ENCODE measurements around the gene TOX2. TPM values are rescaled to one million over a fixed set of nuclear protein-coding genes. Genes with fewer than 3 reads are reported as not detected.
A peak's percentile ranks its signal among the peaks of the same experiment; 100 is the strongest.
"Not testable (repeated sequence)": the region's sequence is repeated elsewhere in the genome, so short reads cannot be mapped to it uniquely, and the experiment has no call there.

The TOX2 gene
- total RNA-seq, 2 donors from 2014 or later = 0.73 to 1.6 TPM

- DNase-seq = no peak
- intact Hi-C loops (cut with DNase I) = no loop called here
- ATAC-seq = no peak
Measured at GRCh38 chr20:44033873-44034272, 119.2 kb downstream of the TOX2 start.

- no peak for ATAC-seq
- intact Hi-C loops (cut with DNase I) = no loop called here
- no peak for DNase-seq
Measured at GRCh38 chr20:44034451-44034850, 119.8 kb downstream of the TOX2 start.

GRCh38 chr20:44034965-44035635 lies 120.4 kb downstream of the TOX2 start:
- DNase-seq (no peak), ATAC-seq (no peak)
- intact Hi-C loops (cut with DNase I) = no loop called here

- DNase-seq (no peak), ATAC-seq (no peak)
- intact Hi-C loops (cut with DNase I) = no loop called here
Measured at GRCh38 chr20:44035924-44036323, 121.3 kb downstream of the TOX2 start.

- no peak for DNase-seq
- intact Hi-C loops (cut with DNase I) = no loop called here
- ATAC-seq = no peak
Measured at GRCh38 chr20:44036441-44036840, 121.8 kb downstream of the TOX2 start.

- DNase-seq = no peak
- intact Hi-C loops (cut with DNase I) = no loop called here
- peak in 1 of 2 donors; percentile 18 for ATAC-seq
Measured at GRCh38 chr20:44038681-44039123, 124.0 kb downstream of the TOX2 start.

GRCh38 chr20:44039147-44039546 lies 124.5 kb downstream of the TOX2 start:
- DNase-seq = no peak
- intact Hi-C loops (cut with DNase I) = no loop called here
- no peak for ATAC-seq

GRCh38 chr20:44039741-44040140 lies 125.1 kb downstream of the TOX2 start:
- DNase-seq = no peak

GRCh38 chr20:44040202-44040915 lies 125.7 kb downstream of the TOX2 start:
- intact Hi-C loops (cut with DNase I) = no loop called here
- DNase-seq (no peak), ATAC-seq (no peak)

More at GRCh38 chr20:44039741-44040140, 125.1 kb downstream of the TOX2 start:
- intact Hi-C loops (cut with DNase I) = no loop called here
- no peak for ATAC-seq

GRCh38 chr20:44041001-44041400 lies 126.3 kb downstream of the TOX2 start:
- ATAC-seq (no peak), DNase-seq (no peak)
- intact Hi-C loops (cut with DNase I) = no loop called here

GRCh38 chr20:44044712-44045111 lies 130.1 kb downstream of the TOX2 start:
- DNase-seq; intact Hi-C loops (cut with DNase I); ATAC-seq: not testable (repeated sequence)

- ATAC-seq = no peak
- DNase-seq = no peak
- intact Hi-C loops (cut with DNase I) = no loop called here
Measured at GRCh38 chr20:44050327-44050726, 135.7 kb downstream of the TOX2 start.

GRCh38 chr20:44050925-44051660 lies 136.4 kb downstream of the TOX2 start:
- ATAC-seq (no peak), DNase-seq (peak; percentile 3)
- intact Hi-C loops (cut with DNase I) = no loop called here

- DNase-seq (peak; percentile 10), ATAC-seq (no peak)
- intact Hi-C loops (cut with DNase I) = no loop called here
Measured at GRCh38 chr20:44051661-44052000, 137.0 kb downstream of the TOX2 start.

GRCh38 chr20:44052166-44052565 lies 137.5 kb downstream of the TOX2 start:
- intact Hi-C loops (cut with DNase I) = no loop called here
- DNase-seq (no peak), ATAC-seq (no peak)

GRCh38 chr20:44053046-44053445 lies 138.4 kb downstream of the TOX2 start:
- no peak for ATAC-seq
- DNase-seq = no peak
- intact Hi-C loops (cut with DNase I) = no loop called here

GRCh38 chr20:44054118-44054517 lies 139.5 kb downstream of the TOX2 start:
- ATAC-seq (no peak), DNase-seq (no peak)
- intact Hi-C loops (cut with DNase I) = no loop called here

GRCh38 chr20:44054849-44055248 lies 140.2 kb downstream of the TOX2 start:
- no peak for DNase-seq
- intact Hi-C loops (cut with DNase I) = no loop called here
- ATAC-seq = no peak

GRCh38 chr20:44056010-44056698 lies 141.5 kb downstream of the TOX2 start:
- DNase-seq = no peak
- ATAC-seq = peak; percentile 59 to 75
- intact Hi-C loops (cut with DNase I) = no loop called here
